OCI-LY3 (cell line): Measurements from ENCODE around the gene ANKMY2.

ENCODE experiments used
- CTCF ChIP-seq: fragments of 200-600, 300-600 bp; sonication (generic); IDR thresholded peaks from 2 replicates; pipeline ENCODE4 v1.5.1; 2014; ENCODE audit warnings: antibody characterized with exemption, low read length, low read depth
- EZH2phosphoT487 ChIP-seq: fragments of 200-600 bp; shearing (Covaris generic); IDR thresholded peaks from 2 replicates; pipeline ENCODE4 v1.6.1; 2018; ENCODE audit warnings: antibody characterized with exemption, mixed run types, low read depth

GRCh38 chr7:16598015-16598414, 47.5 kb downstream of the ANKMY2 start:
- TF ChIP-seq CTCF (no peak), EZH2phosphoT487 (no peak)
